Small intestine (tissue), 7 donors: ENCODE measurements around the gene GH1. TPM values are rescaled to one million over a fixed set of nuclear protein-coding genes. Genes with fewer than 3 reads are reported as not detected.
"Not testable (repeated sequence)": the region's sequence is repeated elsewhere in the genome, so short reads cannot be mapped to it uniquely, and the experiment has no call there.

Experiments
- DNase-seq, 2 donors: peaks; one replicate each; pipeline versions ENCODE4 v3.0.0 to v3.0.0-alpha.2; 2013
- FAIRE-seq: peaks from 2 replicates; lab custom pipeline; 2012; peaks lifted over from hg19 to GRCh38; lab: Jason Lieb, UNC
- H3K27ac ChIP-seq, 3 donors: one replicate each; pipeline ENCODE4 v1.5.1; 2013; ENCODE audit warnings: low read length in 2 of 3, mild to moderate bottlenecking in 2 of 3, control low read depth in 1 of 3, inconsistent platforms in 1 of 3, low read depth in 1 of 3, moderate library complexity in 1 of 3
- H3K27me3 ChIP-seq, 3 donors: one replicate each; pipeline ENCODE4 v1.6.1; 2013; ENCODE audit warnings: low read length in 3 of 3, inconsistent platforms in 1 of 3; ENCODE audit not compliant: control insufficient read depth in 3 of 3, insufficient read depth in 3 of 3
- H3K36me3 ChIP-seq, 3 donors: one replicate each; pipeline ENCODE4 v1.6.1; 2013; ENCODE audit warnings: low read length in 3 of 3, inconsistent platforms in 1 of 3, low read depth in 1 of 3, mild to moderate bottlenecking in 1 of 3, moderate library complexity in 1 of 3; ENCODE audit not compliant: control insufficient read depth in 3 of 3, insufficient read depth in 2 of 3
- H3K4me1 ChIP-seq, 3 donors: one replicate each; pipeline ENCODE4 v1.6.1; 2013; ENCODE audit warnings: low read length in 2 of 3, inconsistent platforms in 1 of 3, low read depth in 1 of 3, mild to moderate bottlenecking in 1 of 3, moderate library complexity in 1 of 3; ENCODE audit not compliant: control insufficient read depth in 3 of 3, insufficient read depth in 2 of 3
- H3K4me3 ChIP-seq, 3 donors: one replicate each; pipeline ENCODE4 v1.5.1; 2013; ENCODE audit warnings: low read length in 3 of 3, control low read depth in 1 of 3, inconsistent platforms in 1 of 3, low read depth in 1 of 3, mild to moderate bottlenecking in 1 of 3, moderate library complexity in 1 of 3
- H3K9me3 ChIP-seq, 2 donors: one replicate each; pipeline ENCODE4 v1.6.1; 2013; ENCODE audit warnings: low read depth in 1 of 2, low read length in 1 of 2; ENCODE audit not compliant: control insufficient read depth in 2 of 2, insufficient read depth in 1 of 2
- WGBS, 3 donors: extraction: QIAGEN DNeasy Blood & Tissue Kit; methylation state at CpG; one replicate each; pipeline ENCODE4 v1.1.7; 2013; 5-methylcytosine and 5-hydroxymethylcytosine counted together
- polyA plus RNA-seq, 4 donors: library from polyadenylated mRNA; stranded (reverse) in 3 of 4; unstranded in 1 of 4; fragments of 200-250 nt in 3 of 4; fragments of 120-200 nt in 1 of 4; gene quantifications; one replicate each; pipeline versions ENCODE4 v1.2.1 to v1.2.3, GENCODE V29; 2013
- donor health status: healthy with polysubstance abuse.
- donor health status: control.
- donor health status: control.
- donor health status: Bipolar disorder and iron deficiency.
- donor health status: healthy.

Gene GH1
- polyA plus RNA-seq, 4 donors, result 0.06 TPM; not detected in 3

DNA sequence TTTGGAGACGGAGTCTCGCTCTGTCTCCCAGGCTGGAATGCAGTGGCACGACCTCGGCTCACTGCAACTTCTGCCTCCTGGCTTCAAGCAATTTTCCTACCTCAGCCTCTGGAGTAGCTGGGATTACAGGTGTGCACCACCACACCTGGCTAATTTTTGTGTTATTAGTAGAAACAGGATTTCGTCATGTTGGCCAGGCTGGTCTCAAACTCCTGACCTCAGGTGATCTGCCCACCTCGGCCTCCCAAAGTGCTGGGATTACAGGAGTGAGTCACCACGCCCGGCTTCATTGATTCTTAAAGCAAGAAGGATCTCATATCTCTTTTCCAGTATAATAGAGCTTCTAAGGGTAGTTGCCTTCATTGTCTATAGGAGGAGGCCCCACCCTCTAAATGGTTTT, 13.8 kb downstream of the GH1 start:
- H3K4me1 ChIP-seq, H3K4me3 ChIP-seq, FAIRE-seq, H3K27ac ChIP-seq, H3K9me3 ChIP-seq, H3K36me3 ChIP-seq, H3K27me3 ChIP-seq, DNase-seq: not testable (repeated sequence)
- WGBS, 3 donors, result 82 to 89% (median 84%) methylated on average over 8 of the region's 8 CpGs

GRCh38 chr17:63903787-63904201, 14.8 kb downstream of the GH1 start:
- H3K27me3 ChIP-seq, H3K36me3 ChIP-seq, H3K27ac ChIP-seq, H3K4me3 ChIP-seq, H3K4me1 ChIP-seq, H3K9me3 ChIP-seq, DNase-seq, FAIRE-seq: not testable (repeated sequence)
- 27 to 30% (median 28%) methylated on average over 5 of the region's 5 CpGs for WGBS, 3 donors

GRCh38 chr17:63901971-63902370, 16.7 kb downstream of the GH1 start:
- not testable (repeated sequence) for H3K36me3 ChIP-seq, H3K9me3 ChIP-seq, H3K4me1 ChIP-seq, H3K27ac ChIP-seq, H3K27me3 ChIP-seq, DNase-seq, H3K4me3 ChIP-seq, FAIRE-seq
- WGBS, 3 donors, result 73 to 96% (median 85%) methylated on average over 2 of the region's 2 CpGs

DNA sequence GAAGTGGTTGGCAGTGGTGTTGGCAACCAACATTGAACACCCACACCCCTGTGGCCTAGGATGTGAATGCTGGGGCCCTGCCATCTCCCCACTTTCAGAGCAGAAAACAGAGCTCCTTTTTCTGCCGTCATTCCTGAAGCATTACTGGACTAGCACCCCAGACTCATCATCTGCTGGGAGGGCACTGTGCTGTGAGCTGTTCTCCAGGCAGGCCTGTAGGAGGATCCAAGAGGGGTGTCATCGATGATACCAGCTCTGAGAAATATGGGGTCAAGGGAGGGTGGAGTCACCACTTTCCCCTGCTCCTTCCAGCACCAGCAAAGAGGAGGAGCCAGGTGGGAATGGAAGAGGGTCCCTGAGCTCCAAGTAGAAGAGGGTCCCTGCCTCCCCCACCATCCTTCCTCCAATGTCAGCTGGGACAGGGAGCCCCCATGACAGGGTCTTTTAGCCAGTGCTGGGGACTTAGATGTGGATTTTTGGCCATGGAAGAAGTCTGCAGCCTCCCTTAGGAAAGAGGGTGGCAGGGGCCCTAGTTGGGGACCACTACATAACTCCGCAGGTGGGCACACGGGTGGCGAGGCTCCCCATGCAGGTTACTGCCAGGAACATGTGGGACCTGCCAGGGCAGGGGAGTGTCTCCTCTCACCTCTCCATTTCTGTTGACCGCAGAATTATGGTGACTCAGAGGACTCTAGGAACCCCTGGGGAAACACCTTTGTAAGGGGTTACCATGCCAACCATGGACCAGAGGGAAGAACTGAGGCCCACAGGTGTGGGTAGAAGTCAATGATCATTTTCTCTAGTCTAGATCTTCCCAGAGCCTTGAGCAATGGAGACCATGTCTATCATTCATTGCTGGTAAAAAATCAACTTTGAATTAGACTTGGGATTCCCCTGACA, 19.5 kb downstream of the GH1 start:
- not testable (repeated sequence) for FAIRE-seq, H3K27me3 ChIP-seq, H3K36me3 ChIP-seq, H3K27ac ChIP-seq, H3K4me1 ChIP-seq, H3K9me3 ChIP-seq, H3K4me3 ChIP-seq, DNase-seq
- 78 to 85% (median 81%) methylated on average over 6 of the region's 6 CpGs for WGBS, 3 donors

- H3K9me3 ChIP-seq, H3K36me3 ChIP-seq, H3K4me1 ChIP-seq, FAIRE-seq, H3K4me3 ChIP-seq, DNase-seq, H3K27me3 ChIP-seq, H3K27ac ChIP-seq: not testable (repeated sequence)
- 84 to 89% (median 88%) methylated on average over 7 to 11 of the region's 14 CpGs for WGBS, 3 donors
These were observed 21.9 kb downstream of the GH1 start, which contains the start of gene CSH1 for GRCh38 chr17:63896524-63897354. Gene CSH1, minus strand, starts transcription at chr17:63896574. Its CDS starts 63 bp downstream, at chr17:63896511.

DNA sequence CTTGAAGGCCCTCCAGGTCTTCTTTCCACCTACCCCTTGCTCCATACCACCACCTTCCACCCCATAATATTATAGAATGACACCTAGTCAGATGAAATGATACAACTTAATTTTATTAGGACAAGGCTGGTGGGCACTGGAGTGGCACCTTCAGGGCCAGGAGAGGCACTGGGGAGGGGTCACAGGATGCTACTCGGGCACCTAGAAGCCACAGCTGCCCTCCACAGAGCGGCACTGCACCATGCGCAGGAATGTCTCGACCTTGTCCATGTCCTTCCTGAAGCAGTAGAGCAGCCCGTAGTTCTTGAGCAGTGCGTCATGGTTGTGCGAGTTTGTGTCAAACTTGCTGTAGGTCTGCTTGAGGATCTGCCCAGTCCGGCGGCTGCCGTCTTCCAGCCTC, 23.8 kb downstream of the GH1 start:
- WGBS, 3 donors, result 90 to 92% (median 92%) methylated on average over 4 to 10 of the region's 10 CpGs
- not testable (repeated sequence) for DNase-seq, H3K4me3 ChIP-seq, H3K36me3 ChIP-seq, H3K27ac ChIP-seq, H3K9me3 ChIP-seq, FAIRE-seq, H3K27me3 ChIP-seq, H3K4me1 ChIP-seq

DNA sequence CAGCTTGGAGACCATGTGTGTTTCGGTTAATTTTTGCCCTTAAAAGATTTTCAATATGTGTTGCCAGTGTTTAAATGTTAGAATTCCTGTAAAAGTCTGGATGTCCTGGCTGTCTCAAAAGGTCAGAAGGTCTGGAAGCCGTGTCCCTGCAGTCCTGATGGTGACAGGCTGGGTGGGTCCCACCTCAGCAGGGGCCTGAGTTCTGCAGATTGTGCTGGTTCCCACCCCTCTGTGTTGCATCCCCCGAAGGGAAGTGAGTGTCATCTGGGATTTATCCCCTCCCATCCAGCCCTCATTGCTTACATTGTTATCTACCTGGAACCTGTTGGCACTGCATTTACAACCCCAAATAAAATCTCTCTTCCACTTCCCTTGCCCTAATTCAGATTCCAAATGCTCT, 24.6 kb downstream of the GH1 start:
- not testable (repeated sequence) for FAIRE-seq, DNase-seq, H3K36me3 ChIP-seq, H3K27me3 ChIP-seq, H3K4me3 ChIP-seq, H3K4me1 ChIP-seq, H3K9me3 ChIP-seq, H3K27ac ChIP-seq
- 48 to 67% (median 55%) methylated on average over 3 of the region's 3 CpGs for WGBS, 3 donors

DNA sequence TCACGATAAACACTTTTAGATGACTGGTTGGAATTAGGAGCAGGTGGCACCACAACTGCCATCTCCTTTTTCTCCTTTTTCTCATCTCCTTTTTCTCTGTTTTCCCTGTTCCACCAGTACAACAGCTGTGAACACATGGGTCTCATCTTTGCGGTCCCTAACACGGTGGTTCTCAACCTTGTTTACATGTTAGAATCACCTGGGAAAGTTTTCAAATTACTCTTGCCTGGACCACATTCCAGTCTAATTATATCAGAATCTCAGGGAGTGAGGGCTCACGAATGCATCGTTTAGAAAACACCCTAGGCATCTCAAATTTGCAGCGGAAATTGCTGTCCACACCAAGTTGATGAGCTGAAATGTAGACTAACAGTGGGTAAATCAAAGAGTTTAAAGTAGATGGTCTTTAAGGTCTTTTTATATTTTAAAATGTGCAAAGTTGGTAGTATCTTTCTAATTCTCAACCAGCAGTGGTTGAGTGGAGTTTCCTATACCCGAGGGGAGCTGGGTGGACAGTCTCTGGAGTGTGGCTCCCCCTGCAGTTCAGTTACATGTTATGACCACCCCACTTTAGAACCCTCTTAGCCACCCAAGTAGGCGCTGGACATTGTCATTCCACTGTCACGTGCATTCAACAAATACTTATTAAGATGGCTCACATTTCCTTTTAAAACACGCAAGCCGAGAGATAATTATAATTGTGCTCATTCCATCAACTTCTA, 26.2 kb downstream of the GH1 start:
- not testable (repeated sequence) for H3K4me1 ChIP-seq, H3K9me3 ChIP-seq, H3K36me3 ChIP-seq, H3K27ac ChIP-seq, FAIRE-seq, H3K27me3 ChIP-seq, H3K4me3 ChIP-seq, DNase-seq
- 62 to 65% (median 65%) methylated on average over 11 of the region's 11 CpGs for WGBS, 3 donors
